GM12875 (cell line): ENCODE data around the gene DFFB.
A peak's percentile ranks its signal among the peaks of the same experiment; 100 is the strongest.

Experiments used
- H3K4me3 ChIP-seq: one replicate; pipeline ENCODE4 v1.5.1; 2011; ENCODE audit warnings: low read depth, low read length, control low read depth
- CTCF ChIP-seq: IDR thresholded peaks from 2 replicates; pipeline ENCODE4 v1.5.1; 2011; ENCODE audit warnings: low read depth, mild to moderate bottlenecking, control low read depth, inconsistent platforms, low read length, moderate library complexity, borderline replicate concordance; ENCODE audit not compliant: insufficient read depth

DFFB gene

GRCh38 chr1:3908886-3909517, 51.7 kb downstream of the DFFB start:
- no peak overlapping the region for H3K4me3 ChIP-seq
- no peak for TF ChIP-seq CTCF

GRCh38 chr1:3909615-3910014, 52.3 kb downstream of the DFFB start:
- no peak for TF ChIP-seq CTCF

GRCh38 chr1:3910049-3910731, 52.9 kb downstream of the DFFB start:
- no peak for TF ChIP-seq CTCF
- H3K4me3 ChIP-seq, result no peak overlapping the region

More at GRCh38 chr1:3909615-3910014, 52.3 kb downstream of the DFFB start:
- H3K4me3 ChIP-seq, result no peak overlapping the region

GRCh38 chr1:3910857-3911845, 53.9 kb downstream of the DFFB start:
- peak; percentile 88 for TF ChIP-seq CTCF
- H3K4me3 ChIP-seq, result no peak overlapping the region

GRCh38 chr1:3911981-3912808, 54.9 kb downstream of the DFFB start:
- no peak overlapping the region for H3K4me3 ChIP-seq
- no peak for TF ChIP-seq CTCF
